GM12878 (cell line): Measurements from ENCODE around the gene ZNF385A. TPM values are rescaled to one million over a fixed set of nuclear protein-coding genes. Genes with fewer than 3 reads are reported as not detected.

Experiments
- ATAC-seq: fragments of 200-7000 bp; cut with Tn5 transposase; 3 replicates; pipeline ENCODE4 v1.9.1; 2020; ENCODE audit warnings: mild to moderate bottlenecking, moderate library complexity
- BruUV-seq: library from RNA; stranded (reverse); fragments of 400-500 nt; replicated peaks from 2 replicates; lab custom pipeline; 2021; lab: Mats Ljungman, UMichigan
- CTCF ChIA-PET: fragments of 300-600 bp; sonication (Branson Sonifier 250); formaldehyde crosslinking; extraction: SDS; loops from one replicate; lab custom pipeline; 2021; ENCODE audit warnings: inconsistent platforms; lab: Yijun Ruan, JAX
- POLR2A ChIA-PET: fragments of 350-600 bp; formaldehyde crosslinking; extraction: SDS; loops from one replicate; lab custom pipeline; 2021; ENCODE audit warnings: inconsistent platforms; lab: Charles Lee
- RAD21 ChIA-PET: fragments of 300-600 bp; sonication (Branson Sonifier 250); formaldehyde crosslinking; loops from one replicate; lab custom pipeline; 2023; ENCODE audit warnings: antibody characterized with exemption; ENCODE audit not compliant: unreplicated experiment; lab: Charles Lee
- SMC1A ChIA-PET: fragments of 300-600 bp; sonication (Branson Sonifier 250); formaldehyde crosslinking; loops from one replicate; lab custom pipeline; 2023; ENCODE audit not compliant: unreplicated experiment, uncharacterized antibody; lab: Charles Lee
- DNase-seq: peaks from one replicate; pipeline ENCODE4 v3.0.0-alpha.2; 2011; ENCODE audit warnings: low read depth, low spot score
- FAIRE-seq: peaks from 3 replicates; lab custom pipeline; 2011; peaks lifted over from hg19 to GRCh38; lab: Jason Lieb, UNC
- H2AFZ ChIP-seq: 2 replicates; pipeline ENCODE4 v1.6.0; 2011; ENCODE audit warnings: low read depth, low read length, control low read depth; ENCODE audit not compliant: control insufficient read depth
- H3K27ac ChIP-seq: 2 replicates; pipeline ENCODE4 v1.5.1; 2011; ENCODE audit warnings: control low read depth; ENCODE audit not compliant: control insufficient read depth, insufficient read depth
- H3K27me3 ChIP-seq, 2 experiments: replicated peaks in 1 of 2; 2 replicates each; pipeline versions ENCODE4 v1.6.0 to v1.6.1; 2011; ENCODE audit warnings: low read length in 1 of 2; ENCODE audit not compliant: control insufficient read depth in 2 of 2, insufficient read depth in 2 of 2
- H3K36me3 ChIP-seq, 2 experiments: 2 replicates each; pipeline ENCODE4 v1.5.1; 2011; ENCODE audit warnings: low read length in 1 of 2; ENCODE audit not compliant: control insufficient read depth in 2 of 2, insufficient read depth in 2 of 2
- H3K4me1 ChIP-seq: 2 replicates; pipeline ENCODE4 v1.6.1; 2011; ENCODE audit warnings: mild to moderate bottlenecking, low read length, moderate library complexity, mixed read lengths; ENCODE audit not compliant: control insufficient read depth, insufficient read depth
- H3K4me2 ChIP-seq: 2 replicates; pipeline ENCODE4 v1.6.0; 2011; ENCODE audit warnings: control low read depth; ENCODE audit not compliant: control insufficient read depth, insufficient read depth
- H3K4me3 ChIP-seq: fragments of 200-600 bp; sonication (generic); 2 replicates; pipeline ENCODE4 v1.5.1; 2016
- H3K79me2 ChIP-seq: 2 replicates; pipeline ENCODE4 v1.6.0; 2011; ENCODE audit warnings: low read length; ENCODE audit not compliant: control insufficient read depth, insufficient read depth
- H3K9ac ChIP-seq: 2 replicates; pipeline ENCODE4 v1.8.0; 2011; ENCODE audit warnings: low read length, control low read depth, mixed read lengths; ENCODE audit not compliant: control insufficient read depth, insufficient read depth
- H3K9me3 ChIP-seq: replicated peaks from 3 replicates; pipeline ENCODE4 v1.5.1; 2011; ENCODE audit warnings: mild to moderate bottlenecking, low read length; ENCODE audit not compliant: control insufficient read depth, insufficient read depth
- H4K20me1 ChIP-seq: 2 replicates; pipeline ENCODE4 v1.6.0; 2011; ENCODE audit not compliant: control insufficient read depth, insufficient read depth
- BCL11A ChIP-seq: IDR thresholded peaks from 2 replicates; pipeline ENCODE4 v1.6.1; 2011; ENCODE audit warnings: low read depth, low read length
- EGR1 ChIP-seq, 2 experiments: IDR thresholded peaks; 1 replicate in 1 of 2; 2 replicates in 1 of 2; pipeline ENCODE4 v1.6.1; 2011 to 2012; ENCODE audit warnings: low read depth in 2 of 2, low read length in 2 of 2, borderline replicate concordance in 1 of 2, mild to moderate bottlenecking in 1 of 2, moderate library complexity in 1 of 2
- GABPA ChIP-seq: IDR thresholded peaks from 2 replicates; pipeline ENCODE4 v1.6.1; 2014; ENCODE audit warnings: antibody characterized with exemption, low read depth, mild to moderate bottlenecking, inconsistent platforms
- JUND ChIP-seq: IDR thresholded peaks from 2 replicates; pipeline ENCODE4 v1.6.1; 2012; ENCODE audit warnings: low read depth, mild to moderate bottlenecking, low read length, improper control_type of control experiment, moderate library complexity
- MEF2A ChIP-seq: IDR thresholded peaks from 2 replicates; pipeline ENCODE4 v1.6.1; 2011; ENCODE audit warnings: low read depth, mild to moderate bottlenecking, low read length, moderate library complexity; ENCODE audit not compliant: insufficient read depth
- NR2C1 ChIP-seq: fragments of 450-650 bp; IDR thresholded peaks from 2 replicates; pipeline ENCODE4 v1.6.1; 2017; ENCODE audit warnings: antibody characterized with exemption, mild to moderate bottlenecking, moderate library complexity
- POLR2A ChIP-seq: IDR thresholded peaks from 2 replicates; pipeline ENCODE4 v1.6.1; 2011; ENCODE audit warnings: low read depth, mild to moderate bottlenecking, low read length
- WRNIP1 ChIP-seq: IDR thresholded peaks from 2 replicates; pipeline ENCODE4 v1.6.1; 2011; ENCODE audit warnings: low read depth, low read length, improper control_type of control experiment, borderline replicate concordance
- WGBS: methylation state at CpG from one replicate; pipeline ENCODE4 v1.1.6; 2016; ENCODE audit warnings: low lambda C conversion rate; ENCODE audit not compliant: insufficient replicate concordance, insufficient coverage; ENCODE audit errors: missing lambda C conversion rate; 5-methylcytosine and 5-hydroxymethylcytosine counted together
- in situ Hi-C: fragments of 300-500 bp; cut with MboI; formaldehyde crosslinking; loops from 9 replicates; pipeline ENCODE4 v1.14.3; 2018; ENCODE audit warnings: mixed read lengths
- intact Hi-C: fragments of 100-400 bp; cut with micrococcal nuclease; formaldehyde crosslinking; loops from one replicate; pipeline ENCODE4 v1.14.2; 2022; ENCODE audit not compliant: unreplicated experiment
- polyA plus RNA-seq, 11 experiments: library from polyadenylated mRNA; depleted of rRNA in 4 of 11; unstranded in 6 of 11; stranded (reverse) in 5 of 11; fragments of >200 nt; fragmentation: Nextera tagmentation in 4 of 11; fragmentation: Illumina TruSeq in 1 of 11; extraction: Ambion mirVana in 4 of 11; extraction: Trizol in 1 of 11; gene quantifications; 1 replicate in 1 of 11; 2 replicates in 10 of 11; pipeline versions ENCODE4 v1.2.1 to v1.2.3, GENCODE V29; 2011 to 2016; ENCODE audit warnings: inconsistent platforms in 2 of 11, missing spikeins in 2 of 11, low read depth in 1 of 11
- total RNA-seq, 4 experiments: library from RNA; depleted of rRNA in 3 of 4; stranded (reverse); fragments of >200 nt in 3 of 4; fragmentation: Illumina TruSeq in 1 of 4; extraction: Trizol in 1 of 4; gene quantifications; 2 replicates each; pipeline versions ENCODE4 v1.2.1 to v1.2.3, GENCODE V29; 2013 to 2021
- TF ChIP-seq, protein P1 (sequence below): fragments of 450-650 bp; formaldehyde crosslinking; IDR thresholded peaks from 2 replicates; pipeline ENCODE4 v1.4.0; 2022; ENCODE audit warnings: mild to moderate bottlenecking, moderate library complexity

The ZNF385A gene
- total and polyA plus RNA-seq, 10 of the 15 experiments (the other 5 are each of a cell fraction or from before 2014, with no cell fraction given) = 0.26 to 26.1 (median 4.9) TPM

DNA sequence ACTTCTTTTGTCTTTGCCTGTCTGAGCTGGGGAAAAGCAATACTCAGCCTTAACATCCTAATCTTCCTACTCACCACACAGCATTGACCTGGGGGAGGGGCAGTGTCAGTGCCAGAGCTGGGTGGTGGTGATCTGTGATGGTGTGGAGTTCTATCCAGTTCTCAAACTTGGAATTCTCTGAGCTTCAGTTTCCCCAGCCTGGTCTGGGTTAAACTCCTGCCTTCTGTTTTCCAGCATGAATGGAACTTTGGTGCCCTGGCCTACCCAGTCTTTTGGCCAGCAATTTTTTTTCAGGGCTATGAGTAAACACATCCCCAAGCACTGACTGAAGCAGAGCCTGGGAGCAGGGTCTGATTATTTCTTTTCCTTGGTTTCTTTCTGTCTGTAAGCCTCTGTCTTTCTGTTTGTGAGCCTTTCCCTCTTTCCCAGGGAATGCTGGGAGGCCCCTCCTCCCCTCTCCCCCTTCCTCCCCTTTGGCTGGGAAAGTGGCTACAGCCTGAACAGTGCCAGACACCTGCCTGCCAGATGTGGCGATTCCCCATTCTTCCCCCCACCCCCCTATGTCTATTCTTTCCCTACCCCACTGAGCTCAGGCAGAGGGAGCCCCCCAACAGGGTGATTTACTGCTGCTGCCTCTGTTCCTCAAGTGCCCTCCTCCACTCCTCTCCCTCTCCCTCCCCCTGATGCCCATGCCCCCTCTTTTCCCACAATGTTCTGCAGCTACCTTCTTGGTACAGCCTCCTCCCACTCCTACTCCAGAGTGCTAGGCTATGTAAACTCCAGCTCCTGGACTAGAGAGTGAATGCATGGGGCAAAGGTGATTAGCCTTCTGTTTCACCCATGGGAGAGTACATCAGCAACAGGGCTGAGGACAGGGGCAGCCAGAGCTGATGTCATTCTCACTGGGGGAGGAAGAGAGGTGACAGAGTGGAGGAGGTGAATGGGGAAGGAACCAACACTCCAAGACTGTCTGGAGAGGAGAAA lies 31.4 kb downstream of the ZNF385A start:
- Histone ChIP-seq H3K27ac (no peak overlapping the region), H3K4me1 (peaks cover 6% of the 10 kb centered on the region; the same call in 1 of the 2 replicates), H3K27me3 (no peaks in the 10 kb centered on the region), H3K79me2 (no peaks in the 10 kb centered on the region), H3K4me2 (no peak overlapping the region), H3K4me3 (no peak overlapping the region), H4K20me1 (no peaks in the 10 kb centered on the region), H2AFZ (no peak overlapping the region), H3K9ac (no peak overlapping the region), H3K9me3 (no peaks in the 10 kb centered on the region), H3K36me3 (peaks cover 9 to 14% of the 10 kb centered on the region in 2 experiments; a peak in 3 of 4 replicates)
- no CpG with 5 or more reads among the region's 1 CpG for WGBS
- FAIRE-seq (no peak), DNase-seq (no peak), ATAC-seq (no peak)
- TF ChIP-seq BCL11A = no peak
- no peak for TF ChIP-seq GABPA
- TF ChIP-seq WRNIP1 = no peak
- BruUV-seq = no TSS peak
- POLR2A ChIA-PET = interaction anchor here (0.6 to 1.0 kb wide), 6 partner anchors 9 to 707 kb away, joined by 3 to 4 read pairs (median 4); no protein-coding TSS in a partner anchor
- SMC1A ChIA-PET = interaction anchor here (0.6 kb wide), 1 partner anchor 1710 kb away, joined by 4 read pairs; no protein-coding TSS in a partner anchor
- in situ Hi-C loops = no loop called here
- intact Hi-C loops = no loop called here
- CTCF ChIA-PET = interaction anchor here (0.6 to 4.2 kb wide), 9 partner anchors 9 to 137 kb away, joined by 3 to 30 read pairs (median 4); partner anchors contain the start of gene COPZ1
- RAD21 ChIA-PET = interaction anchor here (0.9 to 1.1 kb wide), 2 partner anchors 9 to 73 kb away, joined by 3 read pairs; partner anchors contain the start of gene CBX5

DNA sequence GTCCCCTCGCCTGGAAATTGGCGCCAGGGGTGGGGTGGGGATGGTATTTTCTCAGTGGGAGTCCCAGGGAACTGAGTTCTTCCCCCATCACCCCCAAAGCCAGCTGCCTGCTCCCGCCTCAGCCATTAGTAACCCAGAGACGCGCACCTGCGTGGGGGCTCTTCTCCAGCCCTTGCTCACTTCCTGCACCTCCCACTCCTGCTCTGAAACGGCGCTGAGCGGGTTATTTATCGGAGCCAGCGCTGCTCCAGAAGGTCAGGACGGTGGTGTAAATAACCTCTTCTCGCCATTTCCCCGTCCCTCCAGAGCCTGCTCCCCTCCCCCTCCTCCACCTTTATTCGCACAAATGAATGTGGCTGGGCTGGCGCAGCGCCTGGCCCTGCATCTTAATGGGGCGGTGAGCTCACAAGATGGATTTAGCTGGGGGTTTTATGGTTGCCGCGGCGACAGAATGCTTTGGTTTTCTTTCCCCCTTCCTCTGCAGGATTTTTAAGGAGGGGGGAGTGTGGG lies 32.5 kb downstream of the ZNF385A start:
- FAIRE-seq = no peak
- Histone ChIP-seq H3K79me2 (no peaks in the 10 kb centered on the region), H3K36me3 (peaks cover 13 to 23% of the 10 kb centered on the region in 2 experiments; a peak in 3 of 4 replicates), H3K27ac (no peak overlapping the region), H3K9ac (no peak overlapping the region), H4K20me1 (no peaks in the 10 kb centered on the region), H3K4me2 (no peak overlapping the region), H3K4me3 (no peak overlapping the region)
- in situ Hi-C loops = no loop called here
- ChIA-PET POLR2A (no interaction called here), SMC1A (interaction anchor here (0.7 kb wide), 1 partner anchor 332 kb away, joined by 3 read pairs; no protein-coding TSS in a partner anchor)
- TF ChIP-seq MEF2A (peak; percentile 59; the same call in 1 of the 2 replicates), POLR2A (peak; percentile 36; the same call in 1 of the 2 replicates), NR2C1 (no peak), EGR1 (IDR thresholded peaks at IDR 0.05; ENCODE audit: borderline replicate concordance in 1 of 2, low read depth in 2 of 2, low read length in 2 of 2) (0 out of 3 replicates have a peak, but pooled peaks of 1 of the 2 experiments have one; percentile 13), JUND (no peak)
- TF ChIP-seq, protein P1, sequence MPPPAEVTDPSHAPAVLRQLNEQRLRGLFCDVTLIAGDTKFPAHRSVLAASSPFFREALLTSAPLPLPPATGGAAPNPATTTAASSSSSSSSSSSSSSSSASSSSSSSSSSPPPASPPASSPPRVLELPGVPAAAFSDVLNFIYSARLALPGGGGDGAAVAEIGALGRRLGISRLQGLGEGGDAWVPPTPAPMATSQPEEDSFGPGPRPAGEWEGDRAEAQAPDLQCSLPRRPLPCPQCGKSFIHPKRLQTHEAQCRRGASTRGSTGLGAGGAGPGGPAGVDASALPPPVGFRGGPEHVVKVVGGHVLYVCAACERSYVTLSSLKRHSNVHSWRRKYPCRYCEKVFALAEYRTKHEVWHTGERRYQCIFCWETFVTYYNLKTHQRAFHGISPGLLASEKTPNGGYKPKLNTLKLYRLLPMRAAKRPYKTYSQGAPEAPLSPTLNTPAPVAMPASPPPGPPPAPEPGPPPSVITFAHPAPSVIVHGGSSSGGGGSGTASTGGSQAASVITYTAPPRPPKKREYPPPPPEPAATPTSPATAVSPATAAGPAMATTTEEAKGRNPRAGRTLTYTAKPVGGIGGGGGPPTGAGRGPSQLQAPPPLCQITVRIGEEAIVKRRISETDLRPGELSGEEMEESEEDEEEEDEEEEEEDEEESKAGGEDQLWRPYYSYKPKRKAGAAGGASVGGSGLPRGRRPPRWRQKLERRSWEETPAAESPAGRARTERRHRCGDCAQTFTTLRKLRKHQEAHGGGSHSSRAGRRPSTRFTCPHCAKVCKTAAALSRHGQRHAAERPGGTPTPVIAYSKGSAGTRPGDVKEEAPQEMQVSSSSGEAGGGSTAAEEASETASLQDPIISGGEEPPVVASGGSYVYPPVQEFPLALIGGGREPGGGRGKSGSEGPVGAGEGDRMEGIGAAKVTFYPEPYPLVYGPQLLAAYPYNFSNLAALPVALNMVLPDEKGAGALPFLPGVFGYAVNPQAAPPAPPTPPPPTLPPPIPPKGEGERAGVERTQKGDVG (CRISPR knock-in tag) = no peak
- TF ChIP-seq, all 136 proteins: peak for 3
- RAD21 ChIA-PET = interaction anchor here (0.9 kb wide), 1 partner anchor 72 kb away, joined by 3 read pairs; the partner anchor contains the start of gene CBX5
- DNase-seq = no peak
- no TSS peak for BruUV-seq
- Histone ChIP-seq H2AFZ (no peak overlapping the region), H3K9me3 (no peaks in the 10 kb centered on the region), H3K4me1 (no peaks in the 10 kb centered on the region), H3K27me3 (no peaks in the 10 kb centered on the region)
- 88% methylated on average over 21 of the region's 21 CpGs for WGBS
- no peak for ATAC-seq
- CTCF ChIA-PET = interaction anchor here (0.6 to 4.2 kb wide), 6 partner anchors 10 to 136 kb away, joined by 3 to 30 read pairs (median 4); no protein-coding TSS in a partner anchor
- intact Hi-C loops = no loop called here
